Superior temporal gyrus (tissue), 1 donor: ENCODE results near the gene ELAC1.
"Not testable (repeated sequence)": the region's sequence is repeated elsewhere in the genome, so short reads cannot be mapped to it uniquely, and the experiment has no call there.

Source experiments
- DNase-seq: peaks from one replicate; pipeline ENCODE4 v3.0.0-alpha.2; 2016; ENCODE audit errors: extremely low spot score

The ELAC1 gene, protein sequence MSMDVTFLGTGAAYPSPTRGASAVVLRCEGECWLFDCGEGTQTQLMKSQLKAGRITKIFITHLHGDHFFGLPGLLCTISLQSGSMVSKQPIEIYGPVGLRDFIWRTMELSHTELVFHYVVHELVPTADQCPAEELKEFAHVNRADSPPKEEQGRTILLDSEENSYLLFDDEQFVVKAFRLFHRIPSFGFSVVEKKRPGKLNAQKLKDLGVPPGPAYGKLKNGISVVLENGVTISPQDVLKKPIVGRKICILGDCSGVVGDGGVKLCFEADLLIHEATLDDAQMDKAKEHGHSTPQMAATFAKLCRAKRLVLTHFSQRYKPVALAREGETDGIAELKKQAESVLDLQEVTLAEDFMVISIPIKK

DNA sequence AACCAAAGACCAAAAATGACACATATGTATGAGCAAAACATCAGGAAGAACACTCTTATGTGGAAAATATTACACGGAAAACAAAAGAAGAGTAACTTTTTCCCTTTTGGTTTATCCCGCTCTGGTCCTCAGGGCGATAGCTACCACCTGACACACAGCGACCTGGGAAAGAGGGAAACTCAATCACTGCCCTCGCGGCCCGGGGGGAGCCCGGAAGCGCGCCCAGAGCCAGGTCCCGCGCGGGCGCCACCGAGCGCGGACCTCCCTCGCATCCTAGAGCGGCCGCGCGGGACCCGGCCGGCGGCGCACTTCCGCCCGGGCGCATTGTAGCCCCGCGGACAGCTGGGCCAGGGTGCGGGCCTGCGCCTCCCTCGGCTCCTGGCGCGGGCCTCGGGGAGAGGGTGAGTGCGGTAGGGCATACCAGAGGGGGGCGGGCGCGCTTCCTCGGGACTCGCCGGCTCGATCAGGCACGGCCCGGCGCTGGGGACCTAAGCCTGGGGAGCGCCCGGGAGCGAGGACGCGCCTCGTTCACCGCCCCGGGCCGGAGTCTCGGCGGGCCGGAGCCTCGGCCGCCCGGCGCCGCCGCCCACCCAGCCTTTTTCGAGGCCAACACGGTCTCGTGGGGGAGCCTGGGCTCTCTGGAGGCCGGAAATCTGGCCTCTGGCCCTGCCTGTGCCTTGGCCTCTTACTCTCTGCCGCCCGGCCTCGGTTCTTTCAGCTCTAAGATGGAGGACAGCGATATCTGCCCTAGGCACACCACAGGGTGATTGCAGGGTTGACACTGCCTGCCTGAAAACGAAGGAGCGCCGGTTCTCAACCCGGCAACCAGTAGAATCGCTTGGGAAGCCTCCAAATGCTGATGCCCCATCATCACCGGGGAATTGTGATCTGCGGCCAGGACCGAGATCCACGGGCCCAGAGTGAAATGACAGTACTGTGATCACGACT is at the start of gene ELAC1:
TSS of gene ELAC1 (plus strand) at position 327 of the 948 bp plus-strand sequence. CDS start 6,365 bp downstream, outside the sequence.
- peak; percentile 76 for DNase-seq

DNA sequence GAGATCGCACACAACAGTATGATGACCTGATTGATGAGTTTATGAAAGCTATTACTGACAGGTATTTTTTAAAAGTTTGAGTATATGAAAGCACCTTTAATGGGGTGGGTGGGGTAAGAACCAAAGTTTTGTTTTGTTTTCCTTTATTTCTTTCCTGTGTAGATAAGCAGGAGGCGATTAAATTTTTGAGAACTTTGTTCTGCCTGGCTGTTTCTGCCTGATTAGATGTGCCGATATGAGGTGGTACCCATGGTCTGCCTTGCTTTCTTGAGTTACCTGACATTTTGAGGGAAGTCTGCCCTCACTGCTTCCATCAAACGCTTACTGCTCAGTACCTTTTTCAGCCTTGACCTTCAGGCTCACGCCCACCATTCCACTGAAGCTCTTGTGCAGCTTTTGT is 49.7 kb upstream of the ELAC1 start:
- no peak for DNase-seq

DNA sequence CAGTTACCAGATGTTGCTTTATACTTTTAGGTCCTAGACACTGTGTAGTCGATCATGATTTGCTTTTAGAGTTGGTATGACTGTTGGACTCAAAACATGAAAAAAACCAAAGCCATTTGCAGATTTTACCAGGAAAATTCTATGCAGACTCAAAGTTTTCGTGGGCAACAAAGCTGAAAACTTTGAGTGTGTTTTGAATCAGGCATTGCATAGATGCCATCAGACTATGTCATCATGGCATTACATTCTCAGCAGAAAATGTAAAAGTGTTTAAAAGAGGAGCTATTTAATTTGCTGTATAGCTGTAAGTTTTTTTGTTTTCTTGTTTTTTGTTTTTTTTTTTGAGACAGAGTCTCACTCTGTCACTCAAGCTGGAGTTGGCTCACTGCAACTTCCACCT is 43.5 kb upstream of the ELAC1 start:
- DNase-seq, result no peak

DNA sequence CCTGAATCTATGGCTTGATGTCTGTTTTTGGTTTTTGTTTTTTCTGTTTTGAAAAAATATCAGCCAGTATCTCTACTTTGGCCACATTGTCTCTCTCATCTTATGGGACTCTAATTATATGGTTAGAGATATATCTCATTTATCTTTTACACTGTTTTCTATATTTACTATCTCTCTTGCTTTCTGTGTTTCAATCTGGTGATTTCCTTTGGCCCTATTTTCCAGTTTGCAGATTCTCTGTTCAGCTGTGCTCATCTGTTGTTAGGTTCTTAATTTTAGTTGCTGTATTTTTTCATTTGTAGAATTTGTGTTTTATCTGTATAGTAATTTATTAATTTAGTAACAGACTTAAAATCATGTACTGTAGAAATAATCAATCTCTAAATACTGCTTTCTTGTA is 41.3 kb upstream of the ELAC1 start:
- DNase-seq, result no peak

DNA sequence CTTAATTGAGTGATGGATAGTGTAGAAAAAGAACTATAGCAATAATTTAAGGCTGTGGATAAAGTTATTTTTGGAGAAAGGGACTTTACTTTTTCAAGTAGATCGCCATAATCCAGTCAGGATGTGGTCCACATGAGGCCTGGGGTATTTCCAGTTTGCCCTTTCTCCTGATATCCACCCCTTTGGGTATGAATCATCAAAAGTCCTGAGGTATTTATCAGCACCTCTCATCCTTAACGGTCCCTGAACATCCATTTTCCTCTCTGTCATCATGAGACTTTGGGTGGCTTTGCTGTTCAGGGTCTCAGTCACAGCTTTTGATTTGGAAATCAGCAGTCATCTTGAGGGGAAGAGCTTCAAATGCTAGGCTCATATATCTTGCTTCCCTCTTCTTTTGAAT is 39.3 kb upstream of the ELAC1 start:
- DNase-seq, result no peak

DNA sequence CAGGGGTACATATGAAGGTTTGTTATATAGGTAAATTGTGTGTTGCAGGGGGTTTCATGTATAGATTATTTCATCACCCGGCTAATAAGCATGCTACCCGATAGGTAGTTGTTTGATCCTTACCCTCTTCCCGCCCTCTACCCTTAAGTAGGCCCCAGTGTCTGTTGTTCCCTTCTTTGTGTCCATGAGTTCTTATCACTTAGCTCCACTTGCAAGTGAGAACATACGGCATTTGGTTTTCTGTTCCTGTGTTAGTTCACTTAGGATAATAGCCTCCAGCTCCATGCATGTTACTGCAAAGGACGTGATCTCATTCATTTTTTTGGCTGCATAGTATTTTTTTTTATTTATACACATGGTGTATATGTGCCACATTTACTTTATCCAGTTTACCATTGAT is 34.2 kb upstream of the ELAC1 start:
- DNase-seq, result no peak

DNA sequence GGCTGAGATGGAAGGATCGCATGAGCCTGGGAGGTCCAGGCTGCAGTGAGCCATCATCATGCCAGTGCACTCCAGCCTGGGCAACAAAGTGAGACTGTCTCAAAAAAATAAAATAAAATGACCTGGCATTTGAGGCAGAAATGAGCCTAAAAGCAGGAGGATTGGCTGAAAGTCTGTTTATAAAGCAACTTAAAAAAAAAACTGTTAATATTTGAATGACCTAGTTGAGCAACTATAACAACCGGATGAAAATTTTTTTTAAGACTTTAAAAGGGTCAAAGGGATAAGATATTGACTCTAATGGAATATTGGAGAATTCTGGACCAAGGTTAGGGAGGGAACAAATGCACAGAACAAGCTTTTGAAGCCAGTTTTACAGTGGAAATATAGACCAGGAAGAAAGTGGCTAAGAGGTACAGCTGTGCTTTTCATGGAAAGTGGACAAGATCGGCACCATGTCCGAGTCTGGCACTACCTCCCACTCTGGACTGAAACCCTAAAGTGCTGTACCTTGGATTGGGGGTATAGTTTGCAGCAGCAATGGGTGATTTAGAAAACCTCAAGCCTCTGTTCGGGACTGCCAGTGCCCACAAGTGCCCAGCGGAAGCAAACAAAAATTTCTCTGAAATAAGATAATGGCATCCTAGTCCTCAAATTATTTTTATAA is 33.2 kb upstream of the ELAC1 start:
- DNase-seq, result no peak

DNA sequence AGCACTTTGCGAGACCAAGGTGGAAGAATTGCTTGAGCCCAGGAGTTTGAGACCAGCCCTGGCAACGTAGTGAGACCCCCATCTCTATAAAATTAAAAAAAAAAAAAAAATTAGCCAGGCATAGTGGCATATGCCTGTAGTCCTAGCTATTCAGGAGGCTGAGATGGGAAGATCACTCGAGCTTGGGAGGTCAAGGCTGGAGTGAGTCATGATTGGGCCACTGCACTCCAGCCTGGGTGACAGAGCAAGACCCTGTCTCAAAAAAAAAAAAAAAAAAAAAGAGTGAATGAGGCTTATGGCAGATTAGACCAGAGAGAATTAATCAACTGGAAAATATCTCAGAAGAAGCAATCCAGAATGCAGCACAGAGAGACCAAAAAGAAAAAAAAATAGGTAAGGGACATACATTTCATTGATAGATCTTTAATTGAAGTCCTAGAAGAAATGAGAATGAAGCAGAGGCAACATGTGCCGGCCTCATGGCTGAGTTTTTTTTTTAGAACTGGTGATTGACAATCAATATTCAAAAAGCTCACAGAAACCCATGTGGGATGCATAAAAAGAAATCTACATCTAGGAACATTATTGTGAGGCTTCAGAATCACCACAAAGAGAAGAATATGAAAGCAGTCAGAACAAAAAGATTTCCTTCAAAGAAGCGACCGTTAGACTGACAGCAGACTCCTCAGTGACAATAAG is 32.2 kb upstream of the ELAC1 start:
- no peak for DNase-seq

DNA sequence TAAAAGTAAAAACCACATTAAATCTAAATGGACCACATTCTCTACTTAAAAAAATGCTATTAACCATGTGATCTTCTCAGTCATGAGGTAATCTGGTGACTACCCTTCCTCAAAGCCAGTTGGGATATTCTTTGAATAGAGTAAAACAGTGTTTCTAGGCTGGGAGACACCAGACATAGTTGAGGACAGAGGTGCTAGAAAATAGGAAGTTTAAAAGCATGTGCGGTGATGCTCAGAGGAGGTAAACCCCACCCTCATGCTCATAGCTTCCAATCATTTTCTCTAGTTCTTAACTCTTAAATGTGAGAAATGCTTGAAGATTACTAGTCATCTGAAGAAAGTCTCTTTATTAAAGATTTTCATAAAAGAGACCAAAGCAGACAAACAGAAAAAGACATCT is 30.7 kb upstream of the ELAC1 start:
- no peak for DNase-seq

DNA sequence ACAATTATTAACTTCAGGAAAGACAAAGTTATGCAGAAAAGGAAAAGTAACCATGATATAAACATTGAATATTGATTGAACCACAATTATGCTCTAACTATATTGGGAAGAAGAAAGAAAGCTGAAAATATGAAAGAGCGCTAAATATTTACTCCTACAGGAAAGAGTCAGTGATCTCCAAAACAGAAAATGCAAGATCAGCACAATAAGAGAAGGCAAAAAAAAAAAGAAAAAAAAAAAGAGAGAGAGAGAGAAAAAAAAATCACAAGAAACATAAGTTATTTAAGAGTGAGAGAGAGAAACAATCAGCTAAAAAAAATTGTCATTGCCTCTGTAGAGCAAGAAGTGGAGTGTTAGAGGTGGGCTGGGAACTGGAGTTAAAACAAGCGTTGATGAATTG is 28.9 kb upstream of the ELAC1 start:
- DNase-seq, result no peak

DNA sequence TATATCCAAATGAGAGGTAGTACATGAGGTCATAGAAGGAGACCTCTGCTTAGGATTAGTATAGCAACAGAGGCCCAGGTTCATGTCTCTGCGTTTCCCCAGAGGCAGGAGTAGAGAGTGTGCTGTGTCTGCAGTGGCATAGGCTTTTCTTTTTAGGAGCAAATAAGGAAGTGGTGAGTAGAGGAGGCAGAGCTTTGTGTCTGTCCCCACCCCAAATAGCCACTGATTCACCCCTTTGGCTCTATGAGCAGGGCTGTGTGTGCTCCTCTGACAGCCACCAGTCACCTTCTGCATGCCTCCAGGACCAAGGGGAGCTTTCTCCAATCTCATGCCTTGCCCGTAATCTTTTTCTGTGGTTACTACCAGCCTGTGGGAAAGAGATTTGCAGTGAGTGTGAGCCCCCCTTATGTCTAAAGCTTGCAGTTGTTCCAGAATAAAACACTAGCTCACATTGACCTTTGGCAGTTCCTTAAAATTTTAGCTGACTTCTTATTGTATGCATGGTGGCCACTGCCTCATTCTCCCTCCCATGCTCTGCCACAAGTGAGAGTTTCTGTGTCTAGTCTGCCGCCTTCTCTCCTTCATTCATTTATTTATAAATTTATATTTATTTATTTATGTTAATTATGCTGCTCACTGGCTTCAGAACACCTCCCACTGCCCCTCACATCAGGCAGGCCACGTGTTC is 23.5 kb upstream of the ELAC1 start:
- DNase-seq, result no peak

DNA sequence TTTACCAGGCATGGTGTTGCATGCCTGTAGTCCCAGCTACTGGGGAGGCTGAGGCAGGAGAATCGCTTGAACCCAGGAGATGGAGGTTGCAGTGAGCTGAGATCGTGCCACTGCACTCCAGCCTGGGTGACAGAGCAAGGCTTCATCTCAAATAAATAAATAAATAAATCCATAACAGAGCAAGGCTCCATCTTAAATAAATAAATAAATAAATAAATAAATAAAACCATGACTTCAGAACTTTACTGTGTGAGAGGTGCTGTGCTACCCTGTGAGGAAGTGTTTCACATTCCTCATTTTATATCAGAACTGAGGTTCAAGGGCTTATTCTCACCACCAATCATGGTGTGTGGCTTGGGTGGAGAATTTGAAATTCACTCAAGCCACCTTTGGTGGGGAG is 21.9 kb upstream of the ELAC1 start:
- not testable (repeated sequence) for DNase-seq

DNA sequence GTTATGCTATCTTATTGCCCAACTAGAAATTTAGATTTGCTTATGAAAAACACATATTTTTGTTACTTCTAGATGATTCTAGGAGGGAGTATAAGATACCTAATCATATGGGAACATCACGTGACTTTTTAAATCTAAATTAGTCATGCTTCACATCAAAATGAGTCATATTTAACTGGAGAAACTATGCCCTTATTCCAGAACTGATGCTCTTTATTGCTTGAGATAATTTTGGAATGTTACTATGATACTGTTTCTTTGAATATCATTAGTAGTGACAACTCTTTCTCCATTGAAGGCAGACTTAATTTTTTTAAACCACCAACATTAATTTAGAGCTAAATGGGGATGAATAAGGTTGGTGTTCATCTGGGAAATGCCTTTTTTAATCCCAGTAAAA is 19.9 kb upstream of the ELAC1 start:
- DNase-seq, result no peak

DNA sequence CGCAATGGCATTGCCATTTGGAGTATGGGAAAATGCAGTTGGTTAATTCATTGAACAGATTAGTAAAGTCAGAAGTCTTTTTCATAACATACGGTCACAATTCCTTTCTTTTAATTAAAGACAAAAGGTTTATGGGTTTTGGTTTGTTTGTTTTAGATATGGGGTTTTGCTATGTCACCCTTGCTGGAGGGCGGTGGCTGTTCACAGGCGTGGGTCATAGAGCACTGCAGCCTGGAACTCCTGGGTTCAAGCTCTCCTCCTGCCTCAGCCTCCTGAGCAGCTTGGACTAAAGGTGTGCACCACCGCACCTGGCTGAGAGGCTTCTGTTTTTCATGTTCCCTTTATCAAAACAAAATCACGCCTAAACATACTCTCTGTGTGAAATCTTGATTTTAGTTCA is 18.7 kb upstream of the ELAC1 start:
- no peak for DNase-seq

DNA sequence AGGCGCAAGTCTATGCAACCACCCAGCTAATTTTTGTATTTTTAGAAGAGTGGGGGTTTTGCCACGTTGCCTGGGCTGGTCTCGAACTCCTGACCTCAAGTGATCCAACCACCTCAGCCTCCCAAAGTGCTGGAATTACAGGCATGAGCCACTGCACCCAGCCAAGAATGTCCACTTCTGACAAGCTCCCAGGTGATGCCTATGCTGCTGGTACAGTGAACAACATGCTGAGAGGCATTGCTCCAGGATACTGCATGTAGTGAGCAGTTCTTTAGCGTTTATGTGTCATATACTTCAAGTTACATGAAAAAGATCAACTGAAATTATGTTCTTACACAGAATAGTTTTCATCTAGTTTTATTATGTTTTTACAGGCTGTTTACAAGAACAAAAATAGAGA is 17.2 kb upstream of the ELAC1 start:
- DNase-seq, result no peak

DNA sequence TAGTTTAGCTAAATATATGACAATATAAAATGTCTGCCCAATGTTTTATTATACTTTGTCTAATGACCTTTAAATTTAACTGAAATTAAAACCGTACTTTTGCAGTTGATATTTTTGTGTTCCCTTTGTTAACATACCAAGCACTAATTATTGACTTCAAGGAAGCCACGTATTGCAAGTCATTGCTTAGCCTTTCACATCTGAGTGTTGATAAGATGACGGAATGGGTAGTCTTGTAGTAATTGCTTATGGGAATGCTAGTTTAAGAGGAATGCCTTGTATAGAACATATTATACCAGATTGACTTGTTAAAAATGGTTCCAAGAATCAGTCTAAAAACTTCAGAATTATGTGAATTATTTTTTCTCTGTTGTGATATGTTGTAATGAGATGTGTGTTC is 14.0 kb upstream of the ELAC1 start:
- no peak for DNase-seq

DNA sequence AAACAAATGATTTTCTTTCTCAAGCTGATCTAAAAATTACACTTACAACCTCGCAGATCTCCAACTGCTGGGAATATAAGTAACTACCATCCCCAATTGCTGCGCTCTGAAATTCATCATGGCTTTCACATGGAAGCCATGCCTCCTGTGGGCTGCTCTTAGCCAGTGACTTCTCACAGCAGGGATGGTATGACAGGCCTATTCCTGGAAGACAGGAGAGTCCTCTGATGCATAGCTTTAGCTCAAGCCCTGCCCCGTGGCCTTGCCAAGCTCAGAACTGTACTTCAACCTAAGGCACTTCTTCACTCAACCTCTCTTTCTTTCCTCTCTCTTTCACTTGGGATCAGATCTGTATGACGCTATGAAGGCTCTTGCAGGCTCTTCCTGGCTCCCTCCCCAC is 12.6 kb upstream of the ELAC1 start:
- DNase-seq, result no peak

DNA sequence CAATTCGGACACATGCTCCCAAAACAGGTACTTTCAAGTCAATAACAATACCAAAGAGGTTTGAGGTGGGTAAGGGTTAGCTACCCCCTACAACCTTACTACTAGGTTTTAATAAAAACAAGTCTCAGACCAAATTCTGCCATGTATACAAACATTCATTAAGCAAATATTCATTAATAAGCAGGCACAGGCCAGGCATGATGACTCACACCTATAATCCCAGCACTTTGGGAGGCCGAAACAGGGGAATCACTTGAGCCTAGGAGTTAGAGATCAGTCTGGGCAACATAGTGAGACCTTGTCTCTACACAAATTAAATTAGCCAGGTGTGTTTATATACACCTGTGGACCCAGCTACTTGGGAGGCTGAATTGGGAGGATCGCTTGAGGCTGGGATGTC is 11.7 kb upstream of the ELAC1 start:
- DNase-seq, result no peak

DNA sequence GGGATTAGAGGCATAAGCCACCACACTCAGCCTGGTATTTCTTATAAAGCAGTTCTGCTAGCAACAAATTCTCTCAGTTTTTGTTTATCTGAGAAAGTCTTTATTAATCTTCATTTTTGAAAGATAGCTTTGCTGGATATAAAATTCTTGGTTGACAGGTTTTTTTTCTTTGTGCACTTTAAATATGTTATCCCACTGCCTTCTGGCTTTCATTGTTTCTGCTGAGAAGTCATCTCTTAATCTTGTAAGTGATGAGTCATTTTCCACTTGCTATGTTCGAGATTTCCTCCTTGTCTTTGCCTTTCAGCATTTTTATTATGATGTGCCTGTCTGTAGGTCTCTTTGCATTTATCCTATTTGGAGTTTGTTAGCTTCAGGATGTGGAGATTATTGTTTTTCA is 5.9 kb upstream of the ELAC1 start:
- no peak for DNase-seq

DNA sequence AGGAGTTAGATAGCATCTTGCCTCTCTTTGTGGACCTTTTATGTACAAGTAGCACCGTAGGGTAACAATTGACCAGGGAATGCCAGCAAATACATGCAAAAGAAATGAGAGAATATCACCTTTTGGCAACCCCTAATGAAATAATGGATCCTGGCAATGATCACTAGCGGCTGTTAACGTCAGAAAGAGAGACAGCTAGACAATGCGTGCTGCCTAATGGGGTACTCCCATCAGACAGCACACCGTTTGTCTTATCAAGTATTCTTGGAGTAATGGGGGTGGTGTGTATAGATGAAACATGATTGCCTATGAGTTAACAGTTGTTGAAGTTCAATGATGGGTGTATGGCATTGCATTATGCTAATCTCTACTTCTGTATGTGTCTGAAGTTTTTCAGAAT is 1.6 kb downstream of the ELAC1 start:
- DNase-seq, result no peak

DNA sequence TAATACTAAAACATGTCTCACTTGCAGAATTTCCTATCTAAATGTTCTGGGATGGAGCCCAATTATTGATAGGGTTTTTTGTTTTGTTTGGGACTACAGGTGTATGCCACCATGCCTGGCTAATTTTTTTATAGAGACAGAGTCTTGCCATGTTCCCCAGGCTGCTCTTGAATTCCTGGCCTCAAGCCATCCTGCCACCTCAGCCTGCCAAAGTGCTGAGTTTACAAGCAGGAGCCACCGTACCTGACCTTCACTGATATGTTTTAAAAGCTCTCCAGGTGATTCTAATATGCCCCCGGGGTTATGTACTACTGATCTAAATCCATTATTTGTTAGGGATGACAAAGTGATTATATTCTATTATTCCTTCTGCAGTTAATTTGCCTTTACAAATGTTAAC is 2.2 kb downstream of the ELAC1 start:
- no peak for DNase-seq
